Heart left ventricle (tissue), 13 donors: ENCODE results near the gene METRN.

Experiments used
- CTCF ChIP-seq, 12 donors: fragments of 200-600 bp; sonication (generic) in 4 of 12; IDR thresholded peaks; one replicate each; pipeline versions ENCODE4 v1.5.0 to v1.8.0; 2018 to 2022; ENCODE audit warnings: antibody characterized with exemption in 12 of 12, mild to moderate bottlenecking in 5 of 12
- POLR2A ChIP-seq, 2 donors: fragments of 450-650 bp; IDR thresholded peaks; one replicate each; pipeline ENCODE4 v1.6.1; 2017; ENCODE audit warnings: antibody characterized with exemption in 2 of 2, mild to moderate bottlenecking in 2 of 2, moderate library complexity in 2 of 2
- donor health status: ischemic (EF 13 %, LVEDD 7.1; RV severe dilation, severe dysfunction).
- donor health status: DM: no; HTN: yes; CAD: no.
- donor health status: DM: no; HTN: no; CAD: no.
- donor health status: ischemic (EF 25% LVEDD 6.9; RV normal size, moderate dysfunction).
- donor health status: ischemic (EF 25% LVEDD 5.7; RV mildly dilated, moderate dysfunction).
- donor health status: ischemic (EF 35%, LVEDD 5.7; RV mildly dilated, moderate dysfunction).
- donor health status: nonischemic (EF 11% LVEDD 7.7; RV severe dilation, severe dysfunction).
- donor health status: DM: yes; HTN: yes; CAD: no.
- donor health status: PGD.
- donor health status: ischemic (EF 29% LVEDD 5.4; RV normal size, mild dysfunction).
- donor health status: nonischemic (EF 23%, LVEDD 6.1; RV moderate dilation, normal function).

- TF ChIP-seq CTCF (IDR thresholded peaks at IDR 0.05) = no peak
- TF ChIP-seq POLR2A (IDR thresholded peaks at IDR 0.05) = no peak
Measured at GRCh38 chr16:705431-706188, 9.3 kb upstream of the METRN start, which contains the start of gene FBXL16.
